GM21381 (cell line): ENCODE data around the gene NR5A1.

Source experiments
- ATAC-seq: cut with Tn5 transposase; IDR thresholded peaks from one replicate; pipeline ENCODE4 v1.9.1; 2021; ENCODE audit warnings: mild to moderate bottlenecking, moderate library complexity; ENCODE audit not compliant: unreplicated experiment

The NR5A1 gene

DNA sequence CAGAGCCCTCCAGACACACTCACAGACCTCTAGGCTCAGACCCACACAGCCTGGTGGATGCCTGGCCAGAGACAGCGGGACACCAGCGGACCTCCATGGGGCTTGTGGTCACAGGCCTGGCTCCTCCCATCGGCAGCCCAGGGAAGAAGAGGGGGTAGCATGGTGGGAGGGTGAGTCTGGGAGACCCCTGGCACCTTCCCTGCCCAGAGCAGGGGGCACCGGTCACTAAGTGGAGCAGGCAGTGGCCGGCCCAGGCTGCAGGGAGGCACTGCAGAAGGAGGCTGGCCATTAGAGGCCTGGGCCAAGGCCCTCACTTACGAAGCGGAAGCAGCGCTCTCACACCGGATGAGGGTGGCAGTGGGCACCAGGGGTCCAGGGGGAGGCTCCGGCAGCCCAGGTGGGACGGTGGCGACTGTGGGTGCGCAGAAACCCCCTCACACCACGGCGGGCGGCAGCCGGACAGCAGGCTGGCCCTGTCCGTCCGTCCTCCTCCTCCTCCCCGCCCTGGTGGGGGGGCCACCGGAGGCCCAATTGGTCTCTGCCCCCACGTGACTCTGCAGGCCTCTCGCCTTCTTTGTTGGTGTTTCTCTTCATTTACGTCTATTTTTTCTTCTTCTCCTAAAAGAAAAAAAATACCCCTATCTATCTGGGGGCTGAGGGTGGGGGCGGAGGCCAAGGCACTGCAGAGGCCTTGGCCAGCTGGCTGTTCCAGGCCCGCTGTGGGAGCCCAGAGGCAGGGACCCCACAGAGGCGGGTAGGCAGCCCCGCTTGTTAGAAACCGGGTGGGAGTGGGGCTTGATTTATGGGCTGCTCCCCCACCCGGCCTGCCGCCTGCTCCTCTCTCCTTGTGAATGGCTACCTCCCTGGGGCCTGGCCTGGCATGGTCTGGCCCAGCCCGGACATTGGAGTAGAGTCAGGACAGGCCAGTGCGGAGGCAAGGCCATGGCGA, at the start of gene NR5A1:
NR5A1 (minus strand) TSS at position 469 of the 949 bp plus-strand sequence. CDS start 4,004 bp downstream, outside the sequence.
- ATAC-seq: no peak

GRCh38 chr9:124555043-124555442, 47.8 kb upstream of the NR5A1 start:
- ATAC-seq: no peak

DNA sequence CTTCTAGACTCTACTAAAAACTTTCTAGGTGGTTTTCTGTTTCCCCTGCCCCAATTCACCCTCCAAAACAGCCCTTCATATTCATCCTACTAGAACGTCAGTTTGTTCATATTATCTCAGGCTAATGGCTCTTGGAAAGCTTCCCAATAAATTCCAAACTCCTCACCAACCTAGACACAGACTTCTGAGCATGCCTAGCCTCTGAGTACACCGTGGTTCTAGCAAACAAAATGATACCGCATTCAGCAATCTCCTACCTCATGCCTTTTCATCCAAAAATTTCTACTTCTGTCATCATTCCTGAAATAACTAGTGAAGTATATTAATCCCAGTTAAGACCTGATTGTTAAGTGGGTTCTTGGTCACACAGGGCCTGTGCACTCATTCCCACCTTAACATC, 46.5 kb upstream of the NR5A1 start:
- no peak for ATAC-seq

DNA sequence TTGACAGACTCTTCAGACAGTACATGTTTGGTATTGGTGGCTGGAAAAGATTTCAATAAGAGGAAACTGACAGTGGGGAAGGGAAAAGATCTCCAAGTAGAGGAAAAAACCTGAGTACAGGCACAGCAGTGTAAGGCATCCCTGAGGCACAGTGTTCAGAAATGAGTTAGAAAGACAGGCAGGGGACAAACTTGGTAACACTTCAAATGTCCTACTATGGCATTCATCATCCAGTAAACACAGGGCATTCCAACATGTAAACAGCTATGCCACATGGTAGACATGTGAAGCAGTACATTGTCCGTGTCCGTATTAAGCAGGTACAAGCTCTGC, 45.0 kb upstream of the NR5A1 start:
- no peak for ATAC-seq

- no peak for ATAC-seq
Observed at GRCh38 chr9:124551472-124552272, 44.5 kb upstream of the NR5A1 start.

DNA sequence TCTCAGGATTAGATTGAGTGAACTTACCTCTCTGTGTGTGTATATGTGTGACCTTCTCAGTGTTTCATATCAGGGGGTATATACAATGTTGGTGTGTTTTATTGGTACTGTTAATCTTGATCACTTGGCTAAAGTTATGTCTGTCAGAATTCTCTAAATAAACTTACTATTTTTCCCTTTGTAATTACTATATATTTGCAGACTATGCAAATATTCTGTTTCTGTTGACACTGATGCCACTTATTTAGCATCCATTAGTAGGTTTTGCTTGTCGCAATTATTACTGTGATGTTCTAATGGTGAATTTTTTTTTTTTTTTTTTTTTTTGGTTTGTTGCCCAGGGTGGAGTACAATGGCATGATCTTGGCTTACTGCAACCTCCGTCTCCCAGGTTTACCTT, 42.9 kb upstream of the NR5A1 start:
- ATAC-seq: no peak

- ATAC-seq: no peak
Observed at GRCh38 chr9:124549016-124549415, 41.8 kb upstream of the NR5A1 start.

DNA sequence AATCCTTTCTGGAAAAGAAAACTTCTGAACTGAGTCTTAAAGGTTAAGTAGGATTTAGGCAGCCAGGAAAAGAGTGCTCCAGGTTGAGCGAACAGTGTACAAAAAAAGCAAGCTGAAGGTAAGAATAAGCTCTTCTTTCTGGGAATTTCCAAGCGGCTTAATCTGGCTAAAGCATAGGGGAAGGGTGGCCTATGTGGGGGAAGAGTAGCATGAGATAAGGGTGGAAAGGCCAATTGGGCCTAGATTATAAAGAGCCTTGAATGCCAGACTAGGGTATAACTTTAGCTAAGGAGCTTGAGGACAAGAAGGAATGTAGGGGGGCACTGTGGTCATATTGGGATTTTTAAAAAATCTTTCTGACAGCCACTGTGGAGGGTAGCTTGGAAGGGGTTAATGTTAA, 37.3 kb upstream of the NR5A1 start:
- ATAC-seq: no peak

- ATAC-seq: no peak
Observed at GRCh38 chr9:124541824-124542223, 34.6 kb upstream of the NR5A1 start.

- no peak for ATAC-seq
Observed at GRCh38 chr9:124537926-124538325, 30.7 kb upstream of the NR5A1 start.

GRCh38 chr9:124535846-124536245, 28.6 kb upstream of the NR5A1 start:
- ATAC-seq: no peak

- ATAC-seq: no peak
Observed at GRCh38 chr9:124532897-124533296, 25.7 kb upstream of the NR5A1 start.

- ATAC-seq: no peak
Observed at GRCh38 chr9:124531115-124531514, 23.9 kb upstream of the NR5A1 start.

GRCh38 chr9:124530246-124530645, 23.0 kb upstream of the NR5A1 start:
- no peak for ATAC-seq

GRCh38 chr9:124527781-124528180, 20.6 kb upstream of the NR5A1 start:
- ATAC-seq: no peak

GRCh38 chr9:124526174-124526573, 19.0 kb upstream of the NR5A1 start:
- no peak for ATAC-seq

- no peak for ATAC-seq
Observed at GRCh38 chr9:124522121-124523098, 15.2 kb upstream of the NR5A1 start.

- no peak for ATAC-seq
Observed at GRCh38 chr9:124521142-124521541, 13.9 kb upstream of the NR5A1 start.

DNA sequence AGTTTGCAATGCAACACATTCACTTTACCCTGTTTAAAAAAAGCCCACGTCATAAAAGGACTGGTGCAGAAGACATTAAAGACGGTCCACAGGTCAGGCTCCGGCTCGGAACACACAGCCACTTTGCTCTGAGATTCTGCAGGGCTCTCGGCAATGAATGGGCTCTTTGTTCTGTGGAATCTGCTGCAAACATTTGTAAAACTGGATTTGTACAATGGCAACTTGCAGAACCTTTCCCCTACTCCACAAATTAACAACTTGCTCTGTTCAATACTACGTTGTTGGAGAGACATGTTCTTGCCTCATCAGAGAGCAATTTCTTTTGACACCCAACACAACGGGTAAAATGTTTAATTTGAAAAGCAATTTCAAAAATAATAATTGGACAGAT, 13.0 kb upstream of the NR5A1 start:
- no peak for ATAC-seq

DNA sequence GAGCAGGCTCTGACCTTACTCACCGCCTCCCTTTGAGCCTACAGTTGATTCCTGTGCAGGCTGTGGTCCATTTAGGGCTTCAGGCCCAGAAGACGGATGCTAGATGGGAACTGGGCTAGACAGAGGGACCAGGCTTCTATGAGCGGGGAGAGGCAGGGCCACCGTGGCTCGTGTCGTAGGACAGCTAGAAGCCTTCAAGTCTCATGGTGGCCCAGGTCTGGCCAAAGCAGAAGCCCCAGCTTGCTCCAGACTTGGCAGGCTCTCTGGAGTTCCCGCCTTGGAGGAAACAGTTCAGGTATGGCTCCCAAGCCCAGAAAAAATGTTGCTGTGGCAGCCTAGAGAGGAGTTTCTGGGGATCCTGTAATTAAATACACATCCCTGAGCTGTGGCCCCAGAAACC, 10.9 kb upstream of the NR5A1 start:
- no peak for ATAC-seq

- ATAC-seq: no peak
Observed at GRCh38 chr9:124517600-124517999, 10.4 kb upstream of the NR5A1 start.
